PC-3 (cell line): ENCODE measurements around the gene DNAH1. TPM values are rescaled to one million over a fixed set of nuclear protein-coding genes. Genes with fewer than 3 reads are reported as not detected.

Experiments used
- ATAC-seq: fragments of 200-7000 bp; cut with Tn5 transposase; 2 replicates; pipeline ENCODE4 v1.9.1; 2020; ENCODE audit warnings: mild to moderate bottlenecking, moderate library complexity
- BruUV-seq: library from RNA; stranded (reverse); fragments of 400-500 nt; replicated peaks from 2 replicates; lab custom pipeline; 2021; lab: Mats Ljungman, UMichigan
- CTCF ChIA-PET: fragments of 300-600 bp; sonication (Branson Sonifier 250); formaldehyde crosslinking; loops from one replicate; lab custom pipeline; 2022; ENCODE audit warnings: antibody characterized with exemption; lab: Charles Lee
- POLR2A ChIA-PET: fragments of 300-600 bp; sonication (Branson Sonifier 250); formaldehyde crosslinking; loops from one replicate; lab custom pipeline; 2022; ENCODE audit warnings: antibody characterized with exemption; ENCODE audit not compliant: unreplicated experiment; lab: Charles Lee
- DNase-seq: peaks from one replicate; pipeline ENCODE4 v3.0.0-alpha.2; 2015
- H2AFZ ChIP-seq: fragments of 300-600 bp; sonication (generic); 2 replicates; pipeline ENCODE4 v1.6.0; 2016; ENCODE audit warnings: antibody characterized with exemption, low read length
- H3F3A ChIP-seq: fragments of 300-600 bp; sonication (generic); one replicate; pipeline ENCODE4 v1.6.0; 2017; ENCODE audit warnings: antibody characterized with exemption, low read length, control low read depth, mild to moderate bottlenecking; ENCODE audit not compliant: unreplicated experiment
- H3K27ac ChIP-seq: fragments of 300-600 bp; sonication (generic); 2 replicates; pipeline ENCODE4 v1.5.1; 2016; ENCODE audit warnings: mild to moderate bottlenecking, low read length
- H3K27me3 ChIP-seq: fragments of 300-600 bp; sonication (generic); 2 replicates; pipeline ENCODE4 v1.6.1; 2016; ENCODE audit warnings: low read length, mixed read lengths
- H3K36me3 ChIP-seq: fragments of 300-600 bp; sonication (generic); 2 replicates; pipeline ENCODE4 v1.6.1; 2016; ENCODE audit warnings: low read depth, mixed run types, low read length, mixed read lengths
- H3K4me1 ChIP-seq: fragments of 300-600 bp; sonication (generic); 2 replicates; pipeline ENCODE4 v1.5.1; 2016; ENCODE audit warnings: low read length; ENCODE audit not compliant: insufficient read depth
- H3K4me2 ChIP-seq: fragments of 300-600 bp; sonication (generic); 2 replicates; pipeline ENCODE4 v1.6.0; 2016; ENCODE audit warnings: low read length
- H3K4me3 ChIP-seq: fragments of 300-600 bp; sonication (generic); 2 replicates; pipeline ENCODE4 v1.5.1; 2016; ENCODE audit warnings: mild to moderate bottlenecking, low read length, mixed read lengths
- H3K79me2 ChIP-seq: fragments of 300-600 bp; sonication (generic); 2 replicates; pipeline ENCODE4 v1.6.1; 2017; ENCODE audit warnings: low read length, mixed read lengths
- H3K9ac ChIP-seq: fragments of 300-600 bp; sonication (generic); 2 replicates; pipeline ENCODE4 v1.6.0; 2016; ENCODE audit warnings: mild to moderate bottlenecking, low read length
- H3K9me2 ChIP-seq: fragments of 300-600 bp; sonication (generic); replicated peaks from 2 replicates; pipeline ENCODE4 v1.6.1; 2016; ENCODE audit warnings: mixed run types, low read length, mixed read lengths
- H3K9me3 ChIP-seq: fragments of 300-600 bp; sonication (generic); 2 replicates; pipeline ENCODE4 v1.6.1; 2016; ENCODE audit warnings: low read length, mixed read lengths
- H4K20me1 ChIP-seq: fragments of 300-600 bp; sonication (generic); 2 replicates; pipeline ENCODE4 v1.6.1; 2016; ENCODE audit warnings: low read length, mixed read lengths
- CTCF ChIP-seq: fragments of 300-600 bp; sonication (generic); conservative IDR thresholded peaks from 2 replicates; pipeline ENCODE4 v1.5.1; 2017; ENCODE audit warnings: antibody characterized with exemption, low read depth, mild to moderate bottlenecking, low read length
- EZH2 ChIP-seq: fragments of 300-600 bp; sonication (generic); IDR thresholded peaks from one replicate; pipeline ENCODE4 v1.6.1; 2017; ENCODE audit warnings: antibody characterized with exemption, mild to moderate bottlenecking, low read length; ENCODE audit not compliant: unreplicated experiment
- EZH2phosphoT487 ChIP-seq: fragments of 300-600 bp; sonication (generic); IDR thresholded peaks from 2 replicates; pipeline ENCODE4 v1.6.1; 2018; ENCODE audit warnings: mild to moderate bottlenecking, antibody characterized with exemption, low read length, borderline replicate concordance
- intact Hi-C: fragments of 100-400 bp; cut with micrococcal nuclease; formaldehyde crosslinking; loops from 2 replicates; pipeline ENCODE4 v1.9.0; 2023
- total RNA-seq: library from RNA; depleted of rRNA; stranded (reverse); fragments of >200 nt; gene quantifications from 2 replicates; pipeline ENCODE4 v1.2.3, GENCODE V29; 2014

The DNAH1 gene
- total RNA-seq, 1 experiment from 2014 or later: 2.2 TPM

- H3K36me3 ChIP-seq: no peaks in the 10 kb centered on the region
- DNase-seq (no peak), ATAC-seq (no peak)
- CTCF ChIA-PET: no interaction called here
- no peak overlapping the region for H3K27ac ChIP-seq
- H3K4me1 ChIP-seq: no peaks in the 10 kb centered on the region
- H3K9ac ChIP-seq: no peak overlapping the region
- H3K79me2 ChIP-seq: no peaks in the 10 kb centered on the region
- intact Hi-C loops: no loop called here
- H2AFZ ChIP-seq: no peak overlapping the region
- no TSS peak for BruUV-seq
- H3K4me3 ChIP-seq: no peak overlapping the region
- no peaks in the 10 kb centered on the region for H3K9me3 ChIP-seq
- no peaks in the 10 kb centered on the region for H4K20me1 ChIP-seq
- TF ChIP-seq EZH2phosphoT487 (no peak), CTCF (no peak), EZH2 (no peak)
- H3F3A ChIP-seq: no peaks in the 10 kb centered on the region
- no peaks in the 10 kb centered on the region for H3K27me3 ChIP-seq
- H3K4me2 ChIP-seq: no peak overlapping the region
- no peaks in the 10 kb centered on the region for H3K9me2 ChIP-seq
- POLR2A ChIA-PET: no interaction called here
These were observed 127.9 kb downstream of the DNAH1 start for GRCh38 chr3:52443791-52444687.

- ChIA-PET CTCF (interaction anchor here (0.5 to 1.2 kb wide), 3 partner anchors 9 to 33 kb away, joined by 3 to 7 read pairs (median 4); no protein-coding TSS in a partner anchor), POLR2A (no interaction called here)
- no peak within 1 kb of the TSS for H3K9ac ChIP-seq
- peak within 1 kb of the TSS; percentile 54; the same call in 1 of the 2 replicates for H2AFZ ChIP-seq
- H4K20me1 ChIP-seq: no peaks in the 10 kb centered on the region
- H3F3A ChIP-seq: no peaks in the 10 kb centered on the region
- peak within 1 kb of the TSS; percentile 28; the same call in 1 of the 2 replicates for H3K4me2 ChIP-seq
- H3K4me1 ChIP-seq: peaks cover 4% of the 10 kb centered on the region
- H3K4me3 ChIP-seq: no peak within 1 kb of the TSS
- peak; percentile 71 for DNase-seq
- no peaks in the 10 kb centered on the region for H3K9me3 ChIP-seq
- no peaks in the 10 kb centered on the region for H3K36me3 ChIP-seq
- H3K79me2 ChIP-seq: no peaks in the 10 kb centered on the region
- intact Hi-C loops: no loop called here
- H3K27ac ChIP-seq: no peak within 1 kb of the TSS
- peak; percentile 86 for ATAC-seq
- TF ChIP-seq CTCF (peak; percentile 30), EZH2phosphoT487 (no peak)
- no peaks in the 10 kb centered on the region for H3K27me3 ChIP-seq
- BruUV-seq: no TSS peak
- no peaks in the 10 kb centered on the region for H3K9me2 ChIP-seq
These were observed 129.0 kb downstream of the DNAH1 start, which contains the start of gene SEMA3G for GRCh38 chr3:52444860-52445793. TSS of gene SEMA3G (minus strand) at chr3:52445103. CDS start at chr3:52445027, 76 bp downstream.
